ENCODE results near the gene CDKN1B.
"Not testable (repeated sequence)": the region's sequence is repeated elsewhere in the genome, so short reads cannot be mapped to it uniquely, and the experiment has no call there.

CDKN1B gene

GRCh38 chr12:12724421-12725085 lies 7.4 kb downstream of the CDKN1B start:
- peak; percentile 42 for DNase-seq (ENCODE audit: low spot score)

DNA sequence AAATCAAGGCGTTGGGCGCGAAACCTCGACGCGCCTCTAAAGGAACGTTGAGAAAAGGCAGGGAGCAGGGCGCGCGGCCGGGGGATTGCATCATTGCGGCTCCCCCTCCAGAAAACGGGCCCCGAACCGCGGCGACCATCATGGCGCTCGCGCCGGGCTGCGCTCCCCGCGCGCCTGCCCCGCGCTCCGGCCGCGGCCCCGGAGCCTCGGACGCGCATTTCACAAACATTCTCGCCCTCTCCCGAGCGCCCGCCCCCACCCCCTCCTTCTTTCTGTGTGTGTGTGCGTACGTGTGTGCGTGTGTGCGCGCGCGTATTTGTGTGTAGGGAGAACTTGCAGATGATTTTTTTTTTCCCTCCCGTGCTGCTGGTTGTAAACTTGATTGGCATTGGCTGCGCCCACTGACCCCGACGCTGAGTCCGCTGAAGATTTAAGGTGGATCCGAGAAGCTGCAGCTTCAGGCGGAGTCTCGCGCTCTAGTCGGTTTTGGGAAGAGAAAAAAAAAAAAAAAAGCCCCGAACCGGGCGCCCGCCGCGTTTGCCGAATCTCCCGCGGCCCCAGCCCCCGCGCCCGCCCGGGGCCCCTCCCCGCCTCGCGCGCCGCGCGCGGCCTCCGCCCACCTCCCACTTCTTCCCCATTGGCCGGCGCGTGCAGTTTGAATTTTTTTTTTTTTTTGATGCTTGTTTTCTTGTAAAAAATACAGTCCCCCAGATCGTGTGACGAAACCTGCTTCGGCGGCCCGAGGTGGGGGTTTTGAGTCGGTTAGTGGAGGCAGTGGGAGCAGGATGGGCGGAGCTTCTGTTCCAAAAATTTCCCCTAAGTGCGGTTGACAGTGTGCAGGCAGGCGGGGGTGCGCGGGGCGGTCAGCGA lies 8.2 kb downstream of the CDKN1B start:
- DNase-seq (ENCODE audit: low spot score) = peak; percentile 96

DNA sequence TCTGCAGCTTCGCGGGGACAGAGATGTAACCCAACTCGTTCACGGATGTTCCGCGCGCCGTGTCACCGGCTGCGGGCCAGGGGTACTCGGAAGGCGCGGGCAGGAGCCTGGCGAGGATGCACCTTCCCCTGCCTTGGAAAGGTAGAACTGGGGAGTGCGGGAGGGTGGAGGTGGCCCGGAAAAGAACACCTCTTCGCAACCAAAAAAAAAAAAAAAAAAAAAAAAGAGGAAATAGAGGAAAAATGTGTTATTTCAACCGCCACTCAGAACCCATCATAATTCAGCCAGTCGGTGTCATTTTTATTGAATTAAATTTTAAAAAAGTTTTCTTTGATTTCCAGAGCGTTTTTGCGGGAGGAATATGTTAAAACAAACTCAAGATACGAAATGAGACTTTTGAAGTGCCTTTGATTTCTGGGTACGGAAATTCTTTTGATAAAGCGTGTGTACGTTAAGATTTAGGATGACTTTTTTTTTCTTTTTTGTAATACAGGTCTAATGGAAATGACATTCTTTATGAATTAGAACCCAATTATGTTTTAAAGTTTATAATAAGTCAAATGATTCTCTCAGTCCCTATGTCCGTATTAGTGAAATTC lies 8.9 kb downstream of the CDKN1B start:
- DNase-seq (ENCODE audit: low spot score) = peak; percentile 40

- peak; percentile 34 for DNase-seq (ENCODE audit: low spot score)
Observed at GRCh38 chr12:12726555-12727093, 9.5 kb downstream of the CDKN1B start.

GRCh38 chr12:12731178-12731577 lies 14.0 kb downstream of the CDKN1B start:
- DNase-seq (ENCODE audit: low spot score) = no peak

- DNase-seq (ENCODE audit: low spot score) = no peak
Observed at GRCh38 chr12:12731785-12732184, 14.6 kb downstream of the CDKN1B start.

DNA sequence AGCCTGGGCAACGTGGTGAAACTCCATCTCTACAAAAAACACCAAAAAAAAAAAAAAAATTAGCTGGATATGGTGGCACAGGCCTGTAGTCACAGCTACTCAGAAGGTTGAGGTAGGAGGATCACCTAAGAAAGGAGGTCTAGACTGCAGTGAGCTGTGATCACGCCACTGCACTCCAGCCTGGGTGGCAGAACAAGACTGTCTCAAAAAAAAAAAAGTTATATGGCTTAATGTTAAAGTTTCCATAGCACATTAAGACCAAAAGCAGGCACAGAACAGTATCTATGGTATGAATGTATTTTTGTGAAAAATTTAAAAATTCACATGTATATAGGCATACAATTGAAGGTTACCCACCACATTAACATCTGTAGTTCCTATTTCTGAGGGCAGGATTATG lies 15.9 kb downstream of the CDKN1B start:
- no peak for DNase-seq (ENCODE audit: low spot score)

DNA sequence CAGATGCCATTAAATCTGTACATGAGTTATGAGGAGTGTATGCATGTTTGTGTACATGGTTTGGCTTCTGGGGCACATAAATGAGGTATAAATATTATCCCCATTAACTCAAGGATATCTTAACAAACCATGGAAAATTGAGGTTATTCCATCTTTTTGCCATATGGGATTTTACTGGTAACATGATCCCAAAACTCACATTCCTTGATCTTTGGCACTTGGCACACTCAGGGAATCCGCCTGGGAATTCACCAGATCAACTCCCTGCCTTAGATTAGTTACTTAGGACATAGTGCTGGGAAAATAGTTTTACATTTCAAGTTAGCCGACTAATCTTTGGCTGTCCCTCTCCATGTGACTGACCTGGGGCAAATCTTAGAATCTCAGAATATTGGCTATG lies 16.9 kb downstream of the CDKN1B start:
- no peak for DNase-seq (ENCODE audit: low spot score)

DNA sequence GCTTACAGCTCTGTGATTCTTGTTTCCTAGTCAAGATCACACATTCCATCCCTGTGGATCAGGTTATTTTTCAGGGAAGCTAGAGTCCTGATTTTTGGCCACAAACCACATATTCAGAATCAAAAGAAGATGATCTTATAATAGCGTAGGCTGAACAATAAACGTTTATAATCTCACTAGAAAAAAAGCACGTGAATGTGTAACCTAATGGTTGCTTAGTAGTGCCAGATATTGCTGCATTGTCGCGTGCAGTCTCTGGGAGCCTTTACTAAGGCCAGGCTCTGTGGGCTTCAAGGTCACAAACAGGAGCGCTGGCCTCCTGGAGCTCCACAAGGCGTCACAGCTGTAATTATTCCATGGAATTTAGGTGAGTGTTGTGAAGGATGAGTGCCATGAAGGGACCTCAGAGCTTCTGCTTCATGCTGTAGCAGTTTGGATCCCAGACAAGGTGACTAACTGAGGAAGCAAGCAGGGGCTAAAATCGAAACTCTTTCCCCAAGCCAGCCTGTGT lies 17.4 kb downstream of the CDKN1B start:
- DNase-seq (ENCODE audit: low spot score) = no peak

DNA sequence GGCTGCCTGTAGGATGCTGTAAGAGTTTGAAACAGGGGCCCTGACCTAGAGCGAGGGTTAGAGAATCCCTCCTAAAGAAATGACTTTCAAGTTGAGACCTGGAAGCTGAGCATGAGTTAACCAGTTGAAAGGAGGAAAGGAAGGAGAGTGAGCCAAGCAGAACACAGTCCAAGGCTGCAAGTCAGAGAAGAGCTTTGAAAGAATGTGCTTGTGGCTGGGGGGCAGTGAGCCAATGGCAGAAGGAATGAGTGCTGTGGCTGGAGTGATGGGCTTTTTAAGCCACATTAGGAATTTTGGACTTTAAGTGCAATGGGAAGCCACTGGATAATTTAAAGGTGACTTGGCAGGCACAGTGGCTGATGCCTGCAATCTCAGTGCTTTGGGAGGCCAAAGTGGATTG lies 18.1 kb downstream of the CDKN1B start:
- DNase-seq (ENCODE audit: low spot score) = no peak

- peak; percentile 74 for DNase-seq (ENCODE audit: low spot score)
Observed at GRCh38 chr12:12736759-12737676, 19.9 kb downstream of the CDKN1B start.

- not testable (repeated sequence) for DNase-seq (ENCODE audit: low spot score)
Observed at GRCh38 chr12:12738152-12738551, 21.0 kb downstream of the CDKN1B start.

GRCh38 chr12:12741660-12742059 lies 24.5 kb downstream of the CDKN1B start:
- DNase-seq (ENCODE audit: low spot score) = no peak

DNA sequence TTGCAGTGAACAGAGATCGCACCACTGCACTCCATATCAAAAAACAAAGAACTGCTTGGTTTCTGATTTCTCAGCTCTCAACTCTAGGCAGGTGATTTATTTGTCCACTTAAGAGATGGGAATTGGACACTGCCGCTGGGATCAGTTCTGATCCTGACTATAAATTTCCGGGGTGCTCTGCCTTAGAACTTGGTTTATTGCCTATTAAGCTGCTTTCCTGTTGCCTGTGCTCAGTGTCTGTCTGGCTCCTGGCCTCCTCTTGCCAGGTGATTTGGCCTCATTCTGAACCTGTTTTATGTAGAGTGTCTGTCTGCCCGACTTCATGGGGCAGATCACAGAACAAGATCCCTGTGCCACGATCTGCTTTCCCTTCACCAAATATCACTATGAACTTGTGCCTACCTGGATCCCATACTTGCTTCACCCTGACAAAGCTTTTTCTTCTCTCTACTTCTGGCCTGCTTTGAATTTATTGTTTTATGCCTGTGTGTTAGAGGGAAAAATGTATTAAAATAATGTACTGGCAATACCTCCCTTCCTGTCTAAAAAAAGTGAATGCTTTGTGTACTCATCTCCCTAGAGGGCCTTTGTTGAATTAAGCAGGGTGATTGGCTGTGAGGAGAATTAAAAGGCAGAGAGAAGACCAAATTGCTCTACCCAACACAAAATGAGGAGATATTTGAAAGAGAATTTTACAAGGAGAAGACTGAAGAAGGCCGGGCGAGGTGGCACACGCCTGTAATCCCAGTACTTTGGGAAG lies 27.6 kb downstream of the CDKN1B start:
- no peak for DNase-seq (ENCODE audit: low spot score)

DNA sequence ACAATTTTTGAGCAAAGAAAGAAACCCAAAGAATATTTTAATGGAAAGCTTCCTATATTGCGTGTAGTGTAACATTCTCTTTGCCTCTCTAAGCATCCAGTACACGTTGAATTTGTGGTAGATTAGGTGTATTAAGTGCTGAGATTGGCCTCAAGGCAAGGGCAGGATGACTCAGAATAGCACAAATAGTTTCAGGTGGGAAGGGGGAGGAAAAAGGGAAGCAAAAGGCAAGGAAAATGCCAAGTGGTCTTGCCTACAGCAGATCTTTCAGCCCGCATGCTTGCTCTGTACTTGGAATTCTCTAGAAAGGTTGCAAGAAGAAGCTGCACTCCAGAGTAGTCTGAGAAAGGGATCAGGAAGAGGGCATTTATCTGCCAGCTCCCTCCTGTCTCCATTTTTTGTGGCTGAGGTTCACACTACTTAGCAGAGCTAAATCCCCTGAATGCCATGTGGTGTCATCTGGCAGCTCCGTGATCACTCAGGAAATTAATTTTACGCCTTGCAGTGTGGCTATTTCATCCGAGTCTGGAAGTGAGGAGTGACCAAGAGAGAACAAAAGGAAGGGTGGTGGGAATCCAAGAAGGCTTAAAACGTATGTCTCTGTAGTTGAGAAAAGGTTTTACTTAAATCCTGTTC lies 28.5 kb downstream of the CDKN1B start:
- DNase-seq (ENCODE audit: low spot score) = no peak

DNA sequence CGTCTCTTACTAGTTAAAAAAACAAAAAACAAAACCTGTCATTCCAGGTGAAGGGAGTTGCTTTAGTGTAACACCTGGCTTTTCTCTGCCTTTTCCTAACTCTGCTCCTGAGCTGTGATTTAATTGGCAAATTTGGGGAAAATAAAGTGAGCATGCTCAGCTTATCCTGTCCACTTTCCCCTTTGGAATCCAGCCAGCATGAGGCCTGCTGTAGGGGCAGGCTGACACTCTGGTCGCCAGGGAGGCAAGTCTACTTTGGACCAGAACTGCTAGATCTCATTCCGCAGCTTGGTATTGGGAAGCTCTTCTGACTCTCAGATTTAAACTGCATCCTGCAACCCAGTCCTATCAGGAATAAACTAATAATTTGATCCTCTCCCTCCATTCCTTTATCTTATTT lies 30.1 kb downstream of the CDKN1B start:
- no peak for DNase-seq (ENCODE audit: low spot score)

DNA sequence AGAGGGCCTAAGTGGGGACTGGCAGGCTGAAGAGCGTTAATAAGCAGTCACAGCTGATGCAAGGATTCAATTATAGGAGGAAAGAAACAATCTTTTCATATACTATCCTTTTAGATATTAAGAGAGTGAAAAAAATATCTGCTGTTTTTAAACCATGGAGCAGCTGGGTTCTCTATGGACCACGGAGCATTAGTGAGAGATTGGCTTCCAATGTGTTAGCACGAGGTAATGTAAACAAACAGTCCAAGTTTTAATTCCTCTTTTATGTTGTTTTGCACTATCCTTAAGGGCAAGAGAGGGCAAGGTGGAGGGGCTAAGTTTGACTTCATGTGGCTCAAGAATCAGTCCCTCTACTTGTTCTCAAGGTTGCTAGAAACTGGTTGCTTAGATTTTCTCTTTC lies 30.9 kb downstream of the CDKN1B start:
- DNase-seq (ENCODE audit: low spot score) = no peak

DNA sequence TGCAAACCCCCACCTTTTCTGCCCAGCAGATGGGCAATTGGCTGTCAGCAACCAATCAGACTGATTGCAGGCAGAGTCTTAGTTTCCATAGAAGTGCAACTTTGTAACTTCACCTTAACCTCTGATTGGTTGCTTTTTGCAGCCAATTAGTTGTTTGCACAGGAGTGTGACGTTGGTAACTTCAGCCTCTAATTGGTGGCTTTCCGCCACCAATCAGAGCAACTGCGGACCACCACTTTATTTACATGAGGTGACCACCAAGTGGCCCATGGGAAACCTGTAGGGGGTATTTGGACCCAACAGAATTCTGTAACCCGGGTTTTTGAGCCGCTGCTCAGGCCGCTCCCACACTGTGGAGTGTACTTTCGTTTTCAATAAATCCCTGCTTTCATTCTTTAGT lies 32.3 kb downstream of the CDKN1B start:
- peak; percentile 36 for DNase-seq (ENCODE audit: low spot score)

- DNase-seq (ENCODE audit: low spot score) = no peak
Observed at GRCh38 chr12:12755923-12756322, 38.8 kb downstream of the CDKN1B start.

- no peak for DNase-seq (ENCODE audit: low spot score)
Observed at GRCh38 chr12:12757121-12757520, 40.0 kb downstream of the CDKN1B start.

All from pons (tissue), 1 donor.